Measurements from ENCODE around the gene ALK.
"Not testable (repeated sequence)": the region's sequence is repeated elsewhere in the genome, so short reads cannot be mapped to it uniquely, and the experiment has no call there.

ALK gene

DNA sequence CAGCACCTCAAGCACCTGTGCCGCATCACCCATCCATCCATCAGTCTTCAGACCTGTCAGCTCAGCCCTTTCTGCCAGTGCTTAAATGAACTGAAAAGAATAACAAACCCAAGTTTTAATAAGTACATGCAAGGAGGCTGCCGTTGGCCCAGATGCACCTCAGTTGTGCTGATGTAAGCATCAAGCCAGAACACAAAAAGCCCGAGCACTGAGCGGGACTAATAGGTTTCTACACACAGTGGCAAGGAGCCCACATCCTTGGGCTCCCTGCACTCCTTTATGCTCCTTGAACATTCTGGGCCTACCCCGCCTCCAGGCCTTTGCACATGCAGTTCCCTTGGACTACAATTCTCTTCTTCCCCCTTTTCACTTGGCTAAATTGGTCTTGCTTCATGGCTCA lies 165.6 kb downstream of the ALK start:
- no peak for DNase-seq (ENCODE audit: low spot score)

- DNase-seq (ENCODE audit: low spot score): no peak
Measured at GRCh38 chr2:29755233-29755632, 166.2 kb downstream of the ALK start.

DNA sequence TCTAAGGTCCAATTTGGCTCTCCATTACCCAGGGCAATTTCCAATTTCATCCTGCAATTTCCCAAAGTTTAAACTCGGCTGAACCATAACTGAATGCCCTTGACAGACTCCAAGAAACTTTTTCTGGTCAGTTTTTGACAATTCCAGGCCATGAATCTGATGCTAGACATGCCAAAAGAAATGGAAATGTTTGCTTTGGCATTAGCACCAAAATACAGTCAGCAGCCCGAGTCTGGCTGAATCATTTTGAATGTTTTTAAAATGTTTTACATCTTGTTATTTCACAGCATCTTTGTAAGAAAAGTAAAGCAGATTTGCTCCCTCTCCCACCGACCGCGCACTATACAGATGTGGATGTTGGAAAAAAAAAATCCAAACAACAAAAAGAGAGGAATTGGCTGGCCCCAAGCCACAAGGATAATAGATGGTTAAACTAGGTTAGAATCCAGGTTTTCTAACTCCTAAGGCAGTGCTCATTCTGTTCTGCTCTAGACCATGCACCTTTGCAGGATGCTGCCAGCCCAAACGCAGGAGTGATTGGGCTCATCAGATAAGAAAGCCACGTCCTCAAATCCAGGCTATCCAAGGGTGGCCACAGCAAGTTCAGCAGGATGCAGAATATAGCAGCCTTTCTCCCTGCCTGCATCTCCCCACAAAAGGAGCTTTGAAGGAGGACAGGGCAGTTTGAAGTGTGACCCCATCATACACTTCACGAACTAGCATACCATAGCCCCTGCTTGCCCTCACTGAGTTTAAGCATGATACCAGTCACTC lies 167.5 kb downstream of the ALK start:
- no peak for DNase-seq (ENCODE audit: low spot score)

DNA sequence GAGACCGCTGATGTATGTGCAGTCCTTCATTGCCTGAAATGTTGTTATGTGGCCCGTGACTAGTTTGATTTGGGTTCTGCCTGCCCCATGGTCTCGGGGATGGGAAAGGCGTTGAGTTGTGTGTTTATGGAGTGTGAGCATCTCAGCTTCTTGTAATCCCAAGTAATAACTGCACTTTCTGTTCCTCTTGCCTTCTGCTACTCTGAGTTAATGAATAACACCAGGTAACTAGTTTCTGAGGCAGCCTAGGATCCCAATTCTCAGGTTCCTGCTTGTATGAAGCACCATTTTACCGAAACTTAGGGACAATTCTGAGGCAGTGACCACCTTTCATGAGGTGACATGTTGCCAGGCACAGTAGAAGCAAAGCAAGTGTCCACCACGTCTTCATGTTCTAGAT lies 170.0 kb downstream of the ALK start:
- DNase-seq (ENCODE audit: low spot score): no peak

DNA sequence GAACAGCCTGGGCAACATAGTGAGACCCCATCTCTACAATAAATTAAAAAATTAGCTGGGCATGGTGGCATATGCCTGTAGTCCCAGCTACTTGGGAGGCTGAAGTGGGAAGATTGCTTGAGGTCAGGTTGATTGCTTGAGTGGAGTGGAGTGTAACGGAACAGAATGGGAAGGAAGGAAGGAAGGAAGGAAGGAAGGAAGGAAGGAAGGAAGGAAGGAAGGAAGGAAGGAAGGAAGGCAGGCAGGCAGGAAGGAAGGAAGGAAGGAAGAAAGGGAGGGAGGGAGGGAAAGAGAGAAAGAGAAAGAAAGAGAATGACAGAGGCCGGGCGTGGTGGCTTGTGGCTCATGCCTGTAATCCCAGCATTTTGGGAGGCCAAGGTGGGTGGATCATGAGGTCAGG lies 170.9 kb downstream of the ALK start:
- DNase-seq (ENCODE audit: low spot score): not testable (repeated sequence)

DNA sequence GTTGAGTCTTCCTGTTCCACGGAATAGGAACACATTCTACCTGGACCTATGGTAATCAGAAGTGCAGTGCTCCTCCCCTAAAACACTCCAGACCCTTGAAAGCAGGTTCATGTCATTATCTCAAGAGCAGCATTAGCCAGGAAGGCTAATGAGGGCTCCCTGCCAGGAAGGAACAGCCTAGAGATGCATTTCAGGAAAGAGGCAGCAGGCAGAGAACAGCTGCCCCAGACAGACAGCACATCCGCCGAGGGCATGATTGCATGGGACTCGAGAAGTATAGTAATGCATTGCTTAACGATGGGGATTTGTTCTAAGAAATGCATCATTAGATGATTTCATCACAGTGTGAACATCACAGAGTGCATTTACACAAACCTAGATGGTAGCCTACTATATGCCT lies 171.5 kb downstream of the ALK start:
- DNase-seq (ENCODE audit: low spot score): no peak

GRCh38 chr2:29749041-29749440 lies 172.3 kb downstream of the ALK start:
- DNase-seq (ENCODE audit: low spot score): no peak

DNA sequence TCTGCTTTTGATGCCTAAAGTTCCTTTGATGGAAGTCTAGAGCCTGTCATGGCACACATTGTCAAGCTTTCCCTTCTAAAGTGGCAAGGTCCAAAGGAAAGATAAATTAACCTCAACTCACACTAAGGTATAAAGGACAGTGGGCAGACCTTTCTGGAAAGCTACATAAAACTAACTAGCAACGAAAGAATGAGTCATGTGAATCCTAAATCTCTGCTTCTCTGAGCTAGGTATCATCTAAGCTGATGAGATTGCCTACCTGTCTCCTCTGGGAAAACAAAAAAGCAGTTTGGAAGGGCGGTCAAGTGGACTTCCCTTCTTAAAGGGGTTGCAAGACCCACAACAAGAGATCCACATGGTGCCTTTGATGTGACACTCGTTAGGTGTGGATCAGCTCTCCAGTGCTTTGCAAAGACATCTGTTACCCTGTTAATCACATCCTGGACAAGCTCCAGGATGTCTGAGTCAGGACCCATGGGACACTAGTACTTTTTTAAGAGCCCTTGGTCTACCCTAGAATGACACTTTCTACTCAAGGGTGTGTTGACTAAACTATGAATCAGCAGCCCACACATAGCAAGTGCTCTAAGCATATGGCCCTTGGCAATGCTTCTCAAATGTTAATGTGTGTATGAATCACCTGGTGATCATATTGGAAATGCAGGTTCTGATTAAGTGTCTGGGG lies 173.5 kb downstream of the ALK start:
- DNase-seq (ENCODE audit: low spot score): no peak

- DNase-seq (ENCODE audit: low spot score): no peak
Measured at GRCh38 chr2:29744976-29745375, 176.4 kb downstream of the ALK start.

- no peak for DNase-seq (ENCODE audit: low spot score)
Measured at GRCh38 chr2:29743516-29743915, 177.9 kb downstream of the ALK start.

DNA sequence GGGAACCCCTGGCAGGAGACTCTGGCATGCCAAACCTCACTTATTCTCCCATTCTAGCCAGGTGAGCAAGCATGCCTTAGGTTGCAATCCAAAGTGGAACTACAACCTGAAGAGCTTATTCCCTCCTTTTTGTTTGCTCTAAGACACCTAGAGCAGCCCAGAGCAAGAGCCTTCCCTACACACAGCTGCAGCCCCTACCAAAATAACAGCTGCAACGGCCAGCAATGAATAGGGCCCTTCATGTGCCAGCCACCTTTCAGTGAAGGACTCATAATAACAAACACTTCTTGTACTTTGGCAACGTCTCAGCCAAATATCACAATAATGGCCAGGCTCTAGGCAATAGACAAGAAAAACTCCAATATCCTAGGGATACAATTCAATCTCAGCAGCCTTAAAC lies 178.7 kb downstream of the ALK start:
- DNase-seq (ENCODE audit: low spot score): no peak

DNA sequence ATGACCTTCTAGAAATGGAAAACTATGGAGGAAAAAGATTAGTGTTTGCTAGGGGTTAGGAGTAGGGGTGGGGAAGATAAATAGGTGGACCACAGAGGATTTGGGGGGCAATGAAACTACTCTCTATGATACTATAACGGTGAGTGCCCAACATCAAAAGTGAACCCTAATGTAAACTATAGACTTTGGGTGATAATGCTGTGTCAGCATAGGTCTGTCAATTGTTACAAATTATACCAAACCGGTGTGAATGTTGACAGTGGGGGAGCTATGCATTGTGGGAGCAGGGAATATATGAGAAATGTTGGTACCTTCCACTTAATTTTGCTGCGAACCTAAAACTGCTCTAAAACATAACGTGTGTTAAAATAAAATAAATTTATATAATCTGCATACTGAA lies 180.3 kb downstream of the ALK start:
- no peak for DNase-seq (ENCODE audit: low spot score)

GRCh38 chr2:29733965-29734364 lies 187.4 kb downstream of the ALK start:
- no peak for DNase-seq (ENCODE audit: low spot score)

DNA sequence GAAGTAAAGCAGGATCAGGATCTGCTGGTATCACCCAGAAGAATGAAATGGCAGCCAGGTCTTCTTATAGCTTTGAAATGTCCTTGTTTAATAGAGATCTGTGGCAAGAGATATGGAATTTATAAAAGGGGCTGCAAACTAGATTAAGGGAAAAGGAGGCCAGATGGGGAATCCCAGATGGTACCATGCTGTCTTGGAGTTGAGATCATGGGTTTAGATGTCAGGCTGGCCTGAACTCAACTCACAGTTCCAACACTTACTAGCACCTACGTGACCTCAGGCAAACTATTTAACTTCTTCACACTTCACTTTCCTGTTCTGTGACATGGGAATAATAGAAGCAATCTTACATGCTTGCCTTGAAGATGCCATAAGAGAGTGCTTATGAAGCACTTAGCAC lies 188.2 kb downstream of the ALK start:
- DNase-seq (ENCODE audit: low spot score): no peak

DNA sequence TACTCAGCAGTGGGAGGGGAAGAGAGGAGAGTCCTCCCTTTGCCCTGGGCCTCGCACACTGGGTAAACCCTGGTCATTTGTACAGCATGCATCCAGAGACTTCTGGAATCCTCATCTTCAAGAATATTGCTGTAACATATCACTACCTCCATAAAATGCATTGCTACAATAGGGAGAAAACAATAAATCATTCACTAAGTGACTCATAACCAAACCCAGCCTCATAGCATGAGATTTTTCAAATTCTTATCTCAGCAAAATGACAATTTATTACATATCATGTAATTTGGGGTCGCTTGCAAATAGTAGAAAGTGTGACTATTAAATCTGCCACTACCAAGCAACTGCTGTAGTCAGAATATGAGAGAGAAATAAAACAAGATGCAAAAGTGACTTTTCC lies 189.4 kb downstream of the ALK start:
- no peak for DNase-seq (ENCODE audit: low spot score)

DNA sequence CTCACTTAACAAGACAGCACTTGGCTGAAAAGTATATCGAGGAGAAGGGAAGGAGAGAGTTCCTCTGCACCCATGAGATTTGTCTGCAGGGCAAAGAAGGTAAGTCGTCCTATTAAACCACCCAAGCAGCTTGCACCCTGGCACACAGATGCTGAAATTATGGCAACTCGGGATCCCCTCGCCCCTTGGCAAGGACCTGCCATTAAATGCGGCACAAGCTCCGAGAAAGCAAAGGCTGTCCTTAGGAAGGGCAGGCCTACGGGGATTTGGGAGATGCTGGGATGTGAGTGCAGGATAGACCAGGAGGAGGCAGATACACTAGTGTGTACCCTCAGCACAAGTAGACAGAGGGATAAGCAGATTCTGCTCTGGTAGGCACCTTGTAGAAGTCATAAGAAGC lies 191.5 kb downstream of the ALK start:
- DNase-seq (ENCODE audit: low spot score): no peak

DNA sequence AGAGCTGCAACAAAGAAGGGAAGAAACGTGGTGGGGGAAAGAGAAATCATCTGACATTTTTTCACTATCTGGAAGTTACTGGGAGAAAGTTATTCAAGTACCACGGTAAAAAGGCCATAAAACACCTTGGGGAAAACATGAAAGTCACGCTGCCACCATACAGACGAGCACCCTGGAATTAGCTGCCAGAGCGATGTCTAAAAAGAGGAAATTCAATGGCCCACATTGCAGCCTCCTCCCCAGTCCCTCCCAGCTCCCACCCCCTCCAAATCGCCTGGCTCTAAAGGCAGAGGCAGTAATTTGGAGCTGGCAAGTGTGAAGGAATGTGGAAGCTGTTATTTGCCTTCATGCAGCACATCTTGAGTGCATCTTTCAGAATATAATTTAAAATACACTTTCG lies 192.0 kb downstream of the ALK start:
- DNase-seq (ENCODE audit: low spot score): no peak

DNA sequence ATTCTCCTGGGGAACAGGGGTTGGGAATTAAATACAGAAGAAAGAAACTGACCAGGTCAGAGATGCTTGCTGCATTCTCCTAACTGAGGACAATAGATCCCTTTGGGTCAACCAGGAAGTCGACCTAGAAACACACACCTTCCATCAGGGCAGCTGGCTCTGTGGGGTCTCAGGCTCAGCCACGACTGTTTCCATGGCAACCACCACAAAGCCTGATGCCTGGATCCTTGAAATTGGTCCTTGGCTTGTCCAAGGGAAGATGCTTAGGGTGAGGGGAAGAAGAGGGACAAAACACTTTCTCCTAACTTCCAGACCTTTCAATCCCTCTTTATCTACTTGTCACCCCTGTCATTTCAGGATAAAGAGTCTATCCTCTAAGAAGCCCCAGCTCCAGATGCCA lies 194.4 kb downstream of the ALK start:
- DNase-seq (ENCODE audit: low spot score): no peak

GRCh38 chr2:29725610-29726009 lies 195.8 kb downstream of the ALK start:
- DNase-seq (ENCODE audit: low spot score): no peak

DNA sequence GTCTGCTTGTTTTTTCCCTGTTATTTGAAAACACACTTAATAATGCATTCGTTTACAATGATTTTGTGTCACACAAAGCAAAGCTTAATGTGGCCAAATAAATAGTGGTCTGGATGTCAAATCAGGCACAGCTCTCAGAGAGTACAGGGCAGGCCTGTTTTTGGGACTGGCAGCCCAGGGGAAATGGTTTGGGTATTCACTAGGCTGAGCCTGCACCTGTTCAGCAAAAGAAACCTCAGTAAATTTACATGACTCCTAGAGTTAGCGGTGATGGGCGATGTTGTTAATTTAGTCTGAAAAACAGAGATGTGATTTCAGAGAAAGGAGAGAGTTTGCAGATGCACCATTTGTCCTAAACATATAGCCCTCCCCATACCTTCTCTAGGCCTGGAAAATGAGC lies 197.1 kb downstream of the ALK start:
- no peak for DNase-seq (ENCODE audit: low spot score)

DNA sequence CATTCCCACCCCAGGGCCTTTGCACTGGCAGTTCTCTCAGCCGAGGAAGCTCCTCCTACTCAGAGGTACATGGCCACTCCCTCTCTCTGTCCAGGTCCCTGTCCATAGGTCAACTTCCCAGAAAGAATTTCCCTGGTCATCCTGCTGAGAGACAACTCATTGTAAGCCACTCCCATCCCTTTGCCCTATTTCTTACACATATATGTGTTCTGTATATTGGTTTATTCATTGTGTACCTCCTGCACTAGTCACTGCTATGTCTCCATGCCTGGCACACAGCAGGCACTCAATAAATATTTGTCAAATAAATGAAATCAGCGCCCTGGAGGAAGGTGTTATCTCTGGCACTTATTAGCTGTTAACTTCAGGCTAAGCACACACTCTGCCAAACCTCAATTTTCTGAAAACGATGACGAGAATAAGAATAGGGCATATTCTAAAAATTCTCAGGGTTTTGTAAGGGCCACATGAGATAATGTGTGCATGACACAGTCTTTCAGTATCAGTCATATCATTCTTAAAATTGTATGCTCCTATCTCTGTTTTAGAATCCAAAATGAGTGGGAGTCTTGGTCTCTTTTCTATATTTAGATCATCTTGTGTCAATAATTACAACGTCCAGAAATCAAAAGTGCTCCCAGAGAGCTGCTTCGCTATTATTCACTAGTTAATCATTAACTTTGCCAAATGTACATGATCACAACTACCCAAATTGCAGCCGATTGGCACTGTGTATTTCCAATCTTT lies 198.0 kb downstream of the ALK start:
- no peak for DNase-seq (ENCODE audit: low spot score)

- DNase-seq (ENCODE audit: low spot score): no peak
Measured at GRCh38 chr2:29719639-29720038, 201.7 kb downstream of the ALK start.

DNA sequence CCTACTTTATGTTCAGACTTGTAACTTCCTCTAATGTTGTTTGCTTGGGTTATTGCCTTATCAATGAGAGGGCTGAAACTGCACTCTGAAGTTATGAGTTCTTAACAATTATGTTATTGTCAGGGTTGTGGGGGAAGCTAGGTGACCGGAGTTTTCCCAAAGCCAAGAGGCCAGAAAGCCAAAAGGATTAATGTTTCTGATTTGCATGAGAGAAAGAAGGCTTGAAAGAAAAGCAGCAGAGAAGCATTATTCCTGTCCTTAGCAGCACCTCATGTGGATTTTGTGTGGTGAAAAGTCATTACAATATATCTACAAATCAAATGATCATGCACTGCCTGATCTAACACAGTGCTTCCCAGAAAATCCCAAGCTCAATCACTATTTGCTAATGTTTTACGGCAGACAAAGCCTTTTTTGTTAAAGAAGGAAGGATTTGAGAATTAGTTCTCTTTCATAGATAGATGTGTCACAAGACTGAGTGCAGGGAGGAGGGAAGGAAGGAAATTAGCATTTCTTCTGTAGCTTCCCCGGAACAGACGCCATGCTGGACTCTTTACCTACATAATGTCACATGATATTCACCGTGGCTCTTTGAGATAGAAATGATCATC lies 203.2 kb downstream of the ALK start:
- DNase-seq (ENCODE audit: low spot score): no peak

Data from HuH-7.5 (cell line).